HUES64 (cell line): ENCODE results near the gene BHLHA9. TPM values are rescaled to one million over a fixed set of nuclear protein-coding genes. Genes with fewer than 3 reads are reported as not detected.

ENCODE experiments used
- H3K27ac ChIP-seq: 2 replicates; pipeline ENCODE4 v1.7.0; 2013; ENCODE audit warnings: low read depth, low read length, inconsistent platforms
- H3K27me3 ChIP-seq: 2 replicates; pipeline ENCODE4 v1.6.1; 2013; ENCODE audit warnings: mild to moderate bottlenecking, low read length; ENCODE audit not compliant: insufficient read depth
- H3K36me3 ChIP-seq: 2 replicates; pipeline ENCODE4 v1.6.1; 2013; ENCODE audit warnings: mild to moderate bottlenecking, low read length; ENCODE audit not compliant: insufficient read depth
- H3K4me1 ChIP-seq: 2 replicates; pipeline ENCODE4 v1.6.1; 2013; ENCODE audit warnings: mild to moderate bottlenecking, low read length, moderate library complexity; ENCODE audit not compliant: insufficient read depth
- H3K4me3 ChIP-seq: 2 replicates; pipeline ENCODE4 v1.5.1; 2013; ENCODE audit warnings: mild to moderate bottlenecking, low read length, moderate library complexity
- H3K9ac ChIP-seq: 2 replicates; pipeline ENCODE4 v1.6.1; 2013; ENCODE audit warnings: mild to moderate bottlenecking, low read depth, low read length
- H3K9me3 ChIP-seq: 2 replicates; pipeline ENCODE4 v1.6.1; 2013; ENCODE audit warnings: low read depth, low read length; ENCODE audit not compliant: insufficient read depth
- WGBS: fragments of 150-250, 120-280 bp; methylation state at CpG from one replicate; pipeline ENCODE4 v1.1.7; 2013; ENCODE audit warnings: missing lambda C conversion rate; 5-methylcytosine and 5-hydroxymethylcytosine counted together
- polyA plus RNA-seq, 2 experiments: library from polyadenylated mRNA; stranded (reverse); fragments of 50-300 nt; gene quantifications; one replicate each; pipeline ENCODE4 v1.2.3, GENCODE V29; 2013

Gene BHLHA9
- polyA plus RNA-seq (2013, experiment 1 of 2), result not detected
- polyA plus RNA-seq (2013, experiment 2 of 2), result not detected

DNA sequence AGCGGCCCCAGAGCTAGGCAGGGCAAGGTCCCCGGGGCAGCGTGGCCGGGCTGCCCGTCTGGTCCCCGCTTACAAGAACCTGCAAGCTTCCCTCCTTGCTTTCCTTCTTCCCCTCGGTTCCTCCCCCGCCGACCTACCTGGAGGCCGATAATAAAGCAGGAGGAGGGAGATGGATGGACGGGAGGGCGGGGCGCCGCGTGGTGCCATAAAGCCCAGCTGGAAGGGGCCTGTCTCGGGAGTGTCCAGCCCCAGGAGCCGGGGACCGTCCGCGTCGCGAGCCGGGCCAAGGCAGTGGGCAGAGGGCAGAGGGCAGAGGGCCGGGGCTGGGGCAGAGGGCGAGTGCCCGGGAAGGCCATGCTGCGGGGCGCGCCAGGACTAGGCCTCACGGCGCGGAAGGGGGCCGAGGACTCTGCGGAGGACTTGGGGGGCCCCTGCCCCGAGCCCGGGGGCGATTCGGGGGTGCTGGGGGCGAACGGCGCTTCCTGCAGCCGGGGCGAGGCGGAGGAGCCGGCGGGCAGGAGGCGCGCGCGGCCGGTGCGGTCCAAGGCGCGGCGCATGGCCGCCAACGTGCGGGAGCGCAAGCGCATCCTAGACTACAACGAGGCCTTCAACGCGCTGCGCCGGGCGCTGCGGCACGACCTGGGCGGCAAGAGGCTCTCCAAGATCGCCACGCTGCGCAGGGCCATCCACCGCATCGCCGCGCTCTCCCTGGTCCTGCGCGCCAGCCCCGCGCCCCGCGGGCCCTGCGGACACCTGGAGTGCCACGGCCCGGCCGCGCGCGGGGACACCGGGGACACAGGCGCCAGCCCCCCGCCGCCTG, at the start of gene BHLHA9:
Gene BHLHA9, plus strand, starts transcription at position 235 of the 820 bp plus-strand sequence. Its CDS starts 120 bp downstream, at position 355.
- Histone ChIP-seq H3K9me3 (no peaks in the 10 kb centered on the region), H3K9ac (no peak within 1 kb of the TSS), H3K36me3 (no peaks in the 10 kb centered on the region), H3K27me3 (no peaks in the 10 kb centered on the region), H3K4me3 (no peak within 1 kb of the TSS), H3K27ac (no peak within 1 kb of the TSS), H3K4me1 (peaks cover 4% of the 10 kb centered on the region; the same call in 1 of the 2 replicates)
- 95% methylated on average over 93 of the region's 93 CpGs for WGBS

DNA sequence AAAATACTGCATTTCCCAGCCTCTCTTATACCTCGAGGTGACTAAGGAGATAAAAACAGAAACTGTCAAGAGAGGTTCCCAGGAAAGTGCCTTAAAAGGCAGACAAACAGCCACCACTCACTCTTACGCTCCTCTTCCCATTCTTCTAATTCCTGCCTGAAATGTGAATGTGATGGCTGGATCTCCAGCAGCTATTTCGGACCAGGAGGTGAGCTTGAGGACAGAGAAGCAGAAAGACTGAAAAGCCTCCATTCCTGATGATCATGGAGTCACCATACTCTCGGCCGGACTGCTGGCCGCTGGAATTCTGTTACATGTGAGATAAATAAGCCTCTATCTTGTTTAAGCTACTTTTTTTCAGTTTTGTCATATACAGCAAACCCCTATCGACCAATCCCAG, 49.0 kb upstream of the BHLHA9 start:
- Histone ChIP-seq H3K9me3 (no peaks in the 10 kb centered on the region), H3K36me3 (no peaks in the 10 kb centered on the region), H3K4me1 (peaks cover 6% of the 10 kb centered on the region; the same call in 1 of the 2 replicates), H3K4me3 (no peak overlapping the region), H3K27ac (no peak overlapping the region), H3K27me3 (peaks cover 13% of the 10 kb centered on the region), H3K9ac (no peak overlapping the region)
- WGBS, result 87% methylated on average over 7 of the region's 7 CpGs

DNA sequence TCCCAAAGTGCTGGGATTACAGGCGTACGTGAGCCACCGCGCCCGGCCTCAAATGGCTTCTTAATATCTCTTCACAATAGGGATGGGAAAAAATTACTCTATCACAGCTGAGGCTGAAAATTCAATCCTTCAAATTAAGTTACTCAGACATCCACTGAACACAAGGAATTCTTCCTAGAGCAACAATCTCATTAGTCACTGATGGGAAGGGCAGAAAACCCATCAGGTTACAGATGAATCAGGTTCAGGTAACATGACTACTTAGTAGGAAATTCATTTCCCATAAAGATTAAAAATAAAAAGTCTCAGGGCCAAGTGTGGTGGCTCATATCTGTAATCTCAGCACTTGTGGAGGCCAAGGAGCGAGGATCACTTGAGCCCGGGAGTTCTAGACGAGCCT, 47.9 kb upstream of the BHLHA9 start:
- H3K9ac ChIP-seq, result no peak overlapping the region
- H3K27me3 ChIP-seq, result peaks cover 24% of the 10 kb centered on the region
- H3K4me1 ChIP-seq, result no peaks in the 10 kb centered on the region
- H3K36me3 ChIP-seq, result no peaks in the 10 kb centered on the region
- 96% methylated on average over 8 of the region's 8 CpGs for WGBS
- H3K27ac ChIP-seq, result no peak overlapping the region
- no peaks in the 10 kb centered on the region for H3K9me3 ChIP-seq
- no peak overlapping the region for H3K4me3 ChIP-seq

GRCh38 chr17:1223662-1224061, 46.6 kb upstream of the BHLHA9 start:
- Histone ChIP-seq H3K36me3 (no peaks in the 10 kb centered on the region), H3K9ac (no peak overlapping the region), H3K27ac (no peak overlapping the region), H3K9me3 (no peaks in the 10 kb centered on the region), H3K27me3 (peaks cover 37% of the 10 kb centered on the region), H3K4me1 (no peaks in the 10 kb centered on the region), H3K4me3 (no peak overlapping the region)
- 81% methylated on average over 14 of the region's 14 CpGs for WGBS

GRCh38 chr17:1224330-1224729, 45.9 kb upstream of the BHLHA9 start:
- Histone ChIP-seq H3K4me1 (no peaks in the 10 kb centered on the region), H3K36me3 (no peaks in the 10 kb centered on the region)

DNA sequence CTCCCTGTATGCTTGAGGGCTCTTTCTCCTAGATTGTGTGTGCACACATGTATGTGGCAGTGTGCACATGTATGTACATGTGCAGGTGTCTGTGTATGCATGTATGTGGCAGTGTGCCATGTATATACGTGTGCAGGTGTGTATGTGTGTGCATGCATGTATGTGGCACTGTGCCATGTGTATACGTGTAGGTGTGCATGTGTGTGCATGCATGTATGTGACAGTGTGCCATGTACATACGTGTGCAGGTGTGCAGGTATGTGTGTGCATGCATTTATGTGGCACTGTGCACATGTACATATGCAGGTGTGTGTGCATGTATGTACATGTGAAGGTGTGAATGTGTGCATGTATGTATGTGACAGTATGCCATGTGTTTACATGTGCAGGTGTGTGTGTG, 43.9 kb upstream of the BHLHA9 start:
- Histone ChIP-seq H3K4me3 (no peak overlapping the region), H3K27me3 (peaks cover 63% of the 10 kb centered on the region), H3K36me3 (no peaks in the 10 kb centered on the region), H3K9ac (no peak overlapping the region), H3K27ac (no peak overlapping the region), H3K9me3 (no peaks in the 10 kb centered on the region), H3K4me1 (no peaks in the 10 kb centered on the region)
- WGBS, result 83% methylated on average over 3 of the region's 3 CpGs

More at GRCh38 chr17:1224330-1224729, 45.9 kb upstream of the BHLHA9 start:
- Histone ChIP-seq H3K4me3 (no peak overlapping the region), H3K27ac (no peak overlapping the region), H3K27me3 (peaks cover 44% of the 10 kb centered on the region), H3K9me3 (no peaks in the 10 kb centered on the region), H3K9ac (no peak overlapping the region)
- WGBS, result 88% methylated on average over 7 of the region's 7 CpGs

- Histone ChIP-seq H3K27ac (no peak overlapping the region), H3K27me3 (peaks cover 74% of the 10 kb centered on the region), H3K9ac (no peak overlapping the region), H3K4me1 (no peaks in the 10 kb centered on the region), H3K4me3 (no peak overlapping the region), H3K9me3 (no peaks in the 10 kb centered on the region), H3K36me3 (no peaks in the 10 kb centered on the region)
- 80% methylated on average over 5 of the region's 5 CpGs for WGBS
These were observed 42.9 kb upstream of the BHLHA9 start for GRCh38 chr17:1227365-1227764.

DNA sequence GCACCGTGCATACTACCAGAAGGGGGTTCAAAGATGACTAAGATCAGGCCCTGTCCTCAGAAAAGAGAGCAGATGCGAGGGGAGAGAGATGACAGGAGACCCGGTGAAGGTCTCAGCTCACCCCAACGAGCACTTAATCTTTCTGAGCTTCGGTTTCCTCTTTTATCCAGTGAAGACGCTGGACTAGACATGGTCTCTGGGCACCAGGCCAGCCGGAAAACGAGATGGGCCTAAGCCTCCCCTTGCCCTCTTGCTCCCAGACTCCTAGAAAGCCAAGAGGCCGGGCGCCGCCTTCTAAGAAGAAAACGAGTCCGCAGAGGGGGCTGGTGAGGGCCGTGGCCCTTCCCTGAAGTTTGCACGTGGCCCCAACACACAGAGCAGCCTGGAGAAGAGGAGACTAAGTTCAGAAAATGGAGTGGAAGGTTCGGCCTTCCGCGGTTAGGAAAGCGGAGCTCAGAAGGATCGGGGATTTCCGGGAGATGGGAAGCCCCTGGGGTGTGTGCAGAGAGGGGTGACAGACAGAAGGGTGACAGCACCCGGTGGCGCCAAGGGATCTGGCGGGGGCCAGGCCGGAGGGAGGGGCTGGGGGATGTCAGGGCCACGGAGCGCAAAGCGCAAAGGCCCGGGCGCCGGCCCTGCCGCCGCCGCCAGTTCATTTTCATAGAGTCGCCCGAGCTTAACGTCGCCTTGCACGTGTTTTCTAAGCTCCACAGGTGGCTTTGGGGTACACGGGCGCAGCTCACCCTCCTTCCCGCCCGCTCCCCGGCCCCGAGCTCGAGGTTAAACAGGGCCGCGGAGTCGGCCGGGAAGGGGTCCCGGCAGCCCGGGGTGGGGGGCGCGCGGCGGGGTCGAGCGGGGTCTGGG, 42.1 kb upstream of the BHLHA9 start:
- no peaks in the 10 kb centered on the region for H3K4me1 ChIP-seq
- peak overlapping the region; percentile 28 for H3K4me3 ChIP-seq
- WGBS, result 15% methylated on average over 58 of the region's 58 CpGs
- peaks cover 79% of the 10 kb centered on the region for H3K27me3 ChIP-seq
- no peaks in the 10 kb centered on the region for H3K36me3 ChIP-seq
- no peak overlapping the region for H3K9ac ChIP-seq
- H3K27ac ChIP-seq, result no peak overlapping the region
- H3K9me3 ChIP-seq, result no peaks in the 10 kb centered on the region

DNA sequence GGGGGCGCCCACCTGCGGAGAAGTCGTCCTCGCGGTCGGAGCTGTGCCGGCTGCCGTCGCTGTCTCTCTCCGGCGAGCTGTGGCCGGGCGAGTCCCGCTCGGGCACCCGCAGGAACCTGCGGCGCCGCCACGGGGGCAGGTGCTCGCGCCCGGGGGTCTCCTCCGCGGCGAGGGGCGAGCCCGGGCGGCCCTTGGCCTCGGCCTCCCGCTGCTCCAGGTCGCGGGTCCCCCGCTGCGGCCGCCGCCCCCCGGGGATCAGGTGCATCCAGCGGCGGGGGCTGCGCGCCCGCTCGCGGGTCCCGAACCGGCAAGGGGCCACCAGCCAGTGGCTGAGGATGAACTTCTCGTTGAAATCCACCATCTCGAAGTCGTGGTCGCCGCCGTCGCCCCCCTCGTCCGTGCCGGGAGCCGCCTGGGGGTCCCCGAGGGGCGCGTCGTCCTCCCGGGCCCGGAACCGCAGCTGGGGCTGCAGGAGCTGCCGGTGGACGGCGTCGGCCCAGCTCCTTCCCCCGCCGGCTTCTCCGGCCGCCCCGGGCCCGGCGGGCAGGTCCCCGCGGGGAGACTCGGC, 41.4 kb upstream of the BHLHA9 start:
- H3K27me3 ChIP-seq, result peaks cover 76% of the 10 kb centered on the region
- H3K9me3 ChIP-seq, result no peaks in the 10 kb centered on the region
- H3K4me3 ChIP-seq, result peak overlapping the region; percentile 52
- H3K27ac ChIP-seq, result no peak overlapping the region
- H3K9ac ChIP-seq, result no peak overlapping the region
- WGBS, result 2% methylated on average over 79 of the region's 79 CpGs
- H3K4me1 ChIP-seq, result no peaks in the 10 kb centered on the region
- H3K36me3 ChIP-seq, result no peaks in the 10 kb centered on the region

GRCh38 chr17:1229349-1229899, 40.8 kb upstream of the BHLHA9 start:
- no peaks in the 10 kb centered on the region for H3K9me3 ChIP-seq
- H3K4me1 ChIP-seq, result no peaks in the 10 kb centered on the region
- WGBS, result under 1% methylated on average over 74 of the region's 74 CpGs
- peaks cover 76% of the 10 kb centered on the region for H3K27me3 ChIP-seq
- peak overlapping the region; percentile 52 for H3K4me3 ChIP-seq
- H3K9ac ChIP-seq, result no peak overlapping the region
- H3K36me3 ChIP-seq, result no peaks in the 10 kb centered on the region
- no peak overlapping the region for H3K27ac ChIP-seq
